IPS DF 19.7 (cell line): ENCODE data around the gene BPGM.

Experiments
- DNase-seq: peaks from one replicate; pipeline ENCODE4 v3.0.0-alpha.2; 2013; ENCODE audit warnings: low read depth, low spot score

BPGM gene

GRCh38 chr7:134646425-134647305 is at the start of gene BPGM:
Gene BPGM (plus strand): TSS chr7:134646853. CDS start chr7:134661508, 14,655 bp downstream.
- peak; percentile 100 for DNase-seq

- DNase-seq = no peak
Observed at GRCh38 chr7:134599371-134599770, 47.3 kb upstream of the BPGM start.

GRCh38 chr7:134601459-134601858 is 45.2 kb upstream of the BPGM start:
- no peak for DNase-seq

- DNase-seq = no peak
Observed at GRCh38 chr7:134602881-134603451, 43.7 kb upstream of the BPGM start.

- no peak for DNase-seq
Observed at GRCh38 chr7:134605978-134606923, 40.4 kb upstream of the BPGM start.

GRCh38 chr7:134611611-134612151 is 35.0 kb upstream of the BPGM start:
- DNase-seq = no peak

GRCh38 chr7:134612197-134612596 is 34.5 kb upstream of the BPGM start:
- no peak for DNase-seq

- DNase-seq = no peak
Observed at GRCh38 chr7:134613623-134614347, 32.9 kb upstream of the BPGM start.

GRCh38 chr7:134616611-134617010 is 30.0 kb upstream of the BPGM start:
- no peak for DNase-seq

- DNase-seq = no peak
Observed at GRCh38 chr7:134618756-134619530, 27.7 kb upstream of the BPGM start.

- no peak for DNase-seq
Observed at GRCh38 chr7:134619627-134620331, 26.9 kb upstream of the BPGM start.

- no peak for DNase-seq
Observed at GRCh38 chr7:134622303-134622995, 24.2 kb upstream of the BPGM start.

- DNase-seq = no peak
Observed at GRCh38 chr7:134623193-134623592, 23.5 kb upstream of the BPGM start.

GRCh38 chr7:134625550-134625949 is 21.1 kb upstream of the BPGM start:
- DNase-seq = no peak

GRCh38 chr7:134627109-134627774 is 19.4 kb upstream of the BPGM start:
- no peak for DNase-seq

GRCh38 chr7:134627775-134628153 is 18.9 kb upstream of the BPGM start:
- no peak for DNase-seq

GRCh38 chr7:134629445-134629844 is 17.2 kb upstream of the BPGM start:
- DNase-seq = no peak

- no peak for DNase-seq
Observed at GRCh38 chr7:134630237-134630636, 16.4 kb upstream of the BPGM start.

- no peak for DNase-seq
Observed at GRCh38 chr7:134630893-134631292, 15.8 kb upstream of the BPGM start.
